ENCODE measurements around the gene UPK1A. TPM values are rescaled to one million over a fixed set of nuclear protein-coding genes. Genes with fewer than 3 reads are reported as not detected.

The UPK1A gene
- total RNA-seq, 2 experiments from 2014 or later, result not detected

Other genes starting within 250 kb of the UPK1A start
- not detected in 2 replicates for gene FFAR2, start 218.3 kb upstream of the UPK1A start, total RNA-seq (2014; rRNA removed; shearing (Covaris generic))
- gene FFAR2, start 218.3 kb upstream of the UPK1A start, total RNA-seq (2022), result not detected in 2 replicates
- not detected in 2 replicates for gene KRTDAP, start 176.1 kb upstream of the UPK1A start, total RNA-seq (2014; rRNA removed; shearing (Covaris generic))
- not detected in 2 replicates for gene KRTDAP, start 176.1 kb upstream of the UPK1A start, total RNA-seq (2022)
- gene DMKN, start 152.9 kb upstream of the UPK1A start, total RNA-seq (2014; rRNA removed; shearing (Covaris generic)), result not detected in 2 replicates
- gene DMKN, start 152.9 kb upstream of the UPK1A start, total RNA-seq (2022), result not detected in 2 replicates
- gene SBSN, start 138.2 kb upstream of the UPK1A start, total RNA-seq (2014; rRNA removed; shearing (Covaris generic)), result not detected in 2 replicates
- not detected in 2 replicates for gene SBSN, start 138.2 kb upstream of the UPK1A start, total RNA-seq (2022)
- not detected in 2 replicates for gene GAPDHS, start 133.1 kb upstream of the UPK1A start, total RNA-seq (2014; rRNA removed; shearing (Covaris generic))
- gene GAPDHS, start 133.1 kb upstream of the UPK1A start, total RNA-seq (2022), result not detected in 2 replicates
- 83.2 and 85.8 TPM in 2 replicates for gene TMEM147, start 120.9 kb upstream of the UPK1A start, total RNA-seq (2014; rRNA removed; shearing (Covaris generic))
- 40.9 and 47.1 TPM in 2 replicates for gene TMEM147, start 120.9 kb upstream of the UPK1A start, total RNA-seq (2022)
- 0.15 and 0.92 TPM in 2 replicates for gene ATP4A, start 102.9 kb upstream of the UPK1A start, total RNA-seq (2014; rRNA removed; shearing (Covaris generic))
- 0.33 and 0.36 TPM in 2 replicates for gene ATP4A, start 102.9 kb upstream of the UPK1A start, total RNA-seq (2022)
- gene PMIS2, start 80.3 kb upstream of the UPK1A start, total RNA-seq (2014; rRNA removed; shearing (Covaris generic)), result not detected in 2 replicates
- gene PMIS2, start 80.3 kb upstream of the UPK1A start, total RNA-seq (2022), result not detected in 2 replicates
- gene HAUS5, start 53.8 kb upstream of the UPK1A start, total RNA-seq (2014; rRNA removed; shearing (Covaris generic)), result 61.5 and 66.8 TPM in 2 replicates
- gene HAUS5, start 53.8 kb upstream of the UPK1A start, total RNA-seq (2022), result 58.1 and 59.7 TPM in 2 replicates
- gene RBM42, start 37.5 kb upstream of the UPK1A start, total RNA-seq (2014; rRNA removed; shearing (Covaris generic)), result 62.0 and 73.6 TPM in 2 replicates
- gene RBM42, start 37.5 kb upstream of the UPK1A start, total RNA-seq (2022), result 105 and 115 TPM in 2 replicates
- gene ETV2, start 24.8 kb upstream of the UPK1A start, total RNA-seq (2014; rRNA removed; shearing (Covaris generic)), result 0.25 and 0.57 TPM in 2 replicates
- 1.7 and 2.0 TPM in 2 replicates for gene ETV2, start 24.8 kb upstream of the UPK1A start, total RNA-seq (2022)
- gene COX6B1, start 18.2 kb upstream of the UPK1A start, total RNA-seq (2014; rRNA removed; shearing (Covaris generic)), result 404 and 536 TPM in 2 replicates
- 373 and 395 TPM in 2 replicates for gene COX6B1, start 18.2 kb upstream of the UPK1A start, total RNA-seq (2022)
- not detected in 2 replicates for gene ZBTB32, start 38.0 kb downstream of the UPK1A start, total RNA-seq (2014; rRNA removed; shearing (Covaris generic))
- not detected in 2 replicates for gene ZBTB32, start 38.0 kb downstream of the UPK1A start, total RNA-seq (2022)
- 18.0 and 25.2 TPM in 2 replicates for gene KMT2B, start 51.5 kb downstream of the UPK1A start, total RNA-seq (2014; rRNA removed; shearing (Covaris generic))
- 56.2 and 57.2 TPM in 2 replicates for gene KMT2B, start 51.5 kb downstream of the UPK1A start, total RNA-seq (2022)
- gene IGFLR1, start 75.9 kb downstream of the UPK1A start, total RNA-seq (2014; rRNA removed; shearing (Covaris generic)), result 8.5 and 11.4 TPM in 2 replicates
- 18.3 and 21.5 TPM in 2 replicates for gene IGFLR1, start 75.9 kb downstream of the UPK1A start, total RNA-seq (2022)
- gene U2AF1L4, start 78.9 kb downstream of the UPK1A start, total RNA-seq (2014; rRNA removed; shearing (Covaris generic)), result 16.1 and 33.6 TPM in 2 replicates
- gene U2AF1L4, start 78.9 kb downstream of the UPK1A start, total RNA-seq (2022), result 35.2 and 37.5 TPM in 2 replicates
- 20.8 and 25.7 TPM in 2 replicates for gene PSENEN, start 79.1 kb downstream of the UPK1A start, total RNA-seq (2014; rRNA removed; shearing (Covaris generic))
- gene PSENEN, start 79.1 kb downstream of the UPK1A start, total RNA-seq (2022), result 51.0 and 53.7 TPM in 2 replicates
- gene LIN37, start 82.1 kb downstream of the UPK1A start, total RNA-seq (2014; rRNA removed; shearing (Covaris generic)), result 6.0 and 11.6 TPM in 2 replicates
- 11.7 and 20.0 TPM in 2 replicates for gene LIN37, start 82.1 kb downstream of the UPK1A start, total RNA-seq (2022)
- not detected in 2 replicates for gene HSPB6, start 90.5 kb downstream of the UPK1A start, total RNA-seq (2014; rRNA removed; shearing (Covaris generic))
- gene HSPB6, start 90.5 kb downstream of the UPK1A start, total RNA-seq (2022), result 1.7 and 1.8 TPM in 2 replicates
- gene PROSER3, start 91.7 kb downstream of the UPK1A start, total RNA-seq (2014; rRNA removed; shearing (Covaris generic)), result 15.2 and 17.2 TPM in 2 replicates
- 66.1 and 70.6 TPM in 2 replicates for gene PROSER3, start 91.7 kb downstream of the UPK1A start, total RNA-seq (2022)
- 15.1 and 21.3 TPM in 2 replicates for gene ARHGAP33, start 109.0 kb downstream of the UPK1A start, total RNA-seq (2014; rRNA removed; shearing (Covaris generic))
- gene ARHGAP33, start 109.0 kb downstream of the UPK1A start, total RNA-seq (2022), result 94.6 and 130 TPM in 2 replicates
- not detected in 2 replicates for gene PRODH2, start 146.3 kb downstream of the UPK1A start, total RNA-seq (2014; rRNA removed; shearing (Covaris generic))
- gene PRODH2, start 146.3 kb downstream of the UPK1A start, total RNA-seq (2022), result not detected in 2 replicates
- gene NPHS1, start 186.0 kb downstream of the UPK1A start, total RNA-seq (2014; rRNA removed; shearing (Covaris generic)), result not detected in 2 replicates
- not detected in 2 replicates for gene NPHS1, start 186.0 kb downstream of the UPK1A start, total RNA-seq (2022)
- gene KIRREL2, start 190.4 kb downstream of the UPK1A start, total RNA-seq (2014; rRNA removed; shearing (Covaris generic)), result 0.95 and 1.4 TPM in 2 replicates
- 2.0 and 2.2 TPM in 2 replicates for gene KIRREL2, start 190.4 kb downstream of the UPK1A start, total RNA-seq (2022)
- 0.13 TPM in 1 of 2 replicates, not detected in the other for gene APLP1, start 202.1 kb downstream of the UPK1A start, total RNA-seq (2014; rRNA removed; shearing (Covaris generic))
- gene APLP1, start 202.1 kb downstream of the UPK1A start, total RNA-seq (2022), result 0.70 and 1.2 TPM in 2 replicates
- gene NFKBID, start 234.0 kb downstream of the UPK1A start, total RNA-seq (2014; rRNA removed; shearing (Covaris generic)), result 48.6 and 57.4 TPM in 2 replicates
- 40.5 and 42.6 TPM in 2 replicates for gene NFKBID, start 234.0 kb downstream of the UPK1A start, total RNA-seq (2022)
- gene HCST, start 236.0 kb downstream of the UPK1A start, total RNA-seq (2014; rRNA removed; shearing (Covaris generic)), result 8.1 and 15.0 TPM in 2 replicates
- 25.2 and 36.0 TPM in 2 replicates for gene HCST, start 236.0 kb downstream of the UPK1A start, total RNA-seq (2022)
- gene TYROBP, start 241.8 kb downstream of the UPK1A start, total RNA-seq (2014; rRNA removed; shearing (Covaris generic)), result not detected in 2 replicates
- gene TYROBP, start 241.8 kb downstream of the UPK1A start, total RNA-seq (2022), result not detected in 2 replicates